ENCODE measurements around the gene CYP19A1.

GRCh38 chr15:51267051-51267702, 71.2 kb downstream of the CYP19A1 start:
- TF ChIP-seq REST (IDR thresholded peaks at IDR 0.05; ENCODE audit: low read depth) = no peak
- TF ChIP-seq POLR2AphosphoS5 (IDR thresholded peaks at IDR 0.05; ENCODE audit: low read depth, low read length) = no peak
- no peak for TF ChIP-seq POLR2A (IDR thresholded peaks at IDR 0.05; ENCODE audit: borderline replicate concordance, extremely low read depth, insufficient read depth, insufficient read length)
- no peak for TF ChIP-seq EZH2phosphoT487 (IDR thresholded peaks at IDR 0.05; ENCODE audit: borderline replicate concordance)
- no peak for TF ChIP-seq RAD21 (IDR thresholded peaks at IDR 0.05; ENCODE audit: low read depth)
- TF ChIP-seq CBX3 (IDR thresholded peaks at IDR 0.05; ENCODE audit: low read depth) = no peak
- TF ChIP-seq, protein P1, sequence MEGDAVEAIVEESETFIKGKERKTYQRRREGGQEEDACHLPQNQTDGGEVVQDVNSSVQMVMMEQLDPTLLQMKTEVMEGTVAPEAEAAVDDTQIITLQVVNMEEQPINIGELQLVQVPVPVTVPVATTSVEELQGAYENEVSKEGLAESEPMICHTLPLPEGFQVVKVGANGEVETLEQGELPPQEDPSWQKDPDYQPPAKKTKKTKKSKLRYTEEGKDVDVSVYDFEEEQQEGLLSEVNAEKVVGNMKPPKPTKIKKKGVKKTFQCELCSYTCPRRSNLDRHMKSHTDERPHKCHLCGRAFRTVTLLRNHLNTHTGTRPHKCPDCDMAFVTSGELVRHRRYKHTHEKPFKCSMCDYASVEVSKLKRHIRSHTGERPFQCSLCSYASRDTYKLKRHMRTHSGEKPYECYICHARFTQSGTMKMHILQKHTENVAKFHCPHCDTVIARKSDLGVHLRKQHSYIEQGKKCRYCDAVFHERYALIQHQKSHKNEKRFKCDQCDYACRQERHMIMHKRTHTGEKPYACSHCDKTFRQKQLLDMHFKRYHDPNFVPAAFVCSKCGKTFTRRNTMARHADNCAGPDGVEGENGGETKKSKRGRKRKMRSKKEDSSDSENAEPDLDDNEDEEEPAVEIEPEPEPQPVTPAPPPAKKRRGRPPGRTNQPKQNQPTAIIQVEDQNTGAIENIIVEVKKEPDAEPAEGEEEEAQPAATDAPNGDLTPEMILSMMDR (IDR thresholded peaks at IDR 0.05 in 2 of 3, conservative IDR thresholded peaks at IDR 0.05 in 1 of 3; ENCODE audit: borderline replicate concordance in 1 of 3, insufficient read depth in 1 of 3, low read depth in 2 of 3, low read length in 2 of 3) = no peak
- no peak for TF ChIP-seq CEBPB (IDR thresholded peaks at IDR 0.05; ENCODE audit: low read depth)
- no peak for TF ChIP-seq ELF1 (IDR thresholded peaks at IDR 0.05; ENCODE audit: borderline replicate concordance, low read depth)
- TF ChIP-seq ZNF274 (IDR thresholded peaks at IDR 0.05; ENCODE audit: low read depth, low read length) = no peak
- TF ChIP-seq JUND (IDR thresholded peaks at IDR 0.05) = no peak
